ENCODE data around the gene MEIS3.

The MEIS3 gene

GRCh38 chr19:47459477-47459876 lies 40.1 kb upstream of the MEIS3 start:
- no peak overlapping the region for H2AK5ac ChIP-seq (ENCODE audit: low read length)
- no peak overlapping the region for H3K18ac ChIP-seq (ENCODE audit: low read length)
- H3K56ac ChIP-seq (ENCODE audit: low read length): no peak overlapping the region
- no peak for DNase-seq
- no peak overlapping the region for H3K9ac ChIP-seq (ENCODE audit: low read length)
- no peak overlapping the region for H4K5ac ChIP-seq (ENCODE audit: low read length)
- peaks cover 14% of the 10 kb centered on the region for H3K27me3 ChIP-seq (ENCODE audit: insufficient read depth, low read length, poor library complexity)
- H3K79me2 ChIP-seq (ENCODE audit: control insufficient read depth, insufficient read depth, low read length): no peaks in the 10 kb centered on the region
- H3K27ac ChIP-seq (ENCODE audit: low read depth, low read length): no peak overlapping the region
- no peaks in the 10 kb centered on the region for H3K79me1 ChIP-seq (ENCODE audit: low read length)
- no peak overlapping the region for H2BK15ac ChIP-seq (replicated peaks; ENCODE audit: low read depth)
- H3K4me2 ChIP-seq (ENCODE audit: low read length): no peak overlapping the region
- no peak overlapping the region for H3K4me3 ChIP-seq (ENCODE audit: low read length)
- no peak overlapping the region for H3K23ac ChIP-seq (ENCODE audit: low read length)
- no peaks in the 10 kb centered on the region for H3K4me1 ChIP-seq (ENCODE audit: control insufficient read depth, low read depth, low read length)
- no peaks in the 10 kb centered on the region for H3K36me3 ChIP-seq (ENCODE audit: control insufficient read depth, insufficient read depth, low read length)
- H4K8ac ChIP-seq (ENCODE audit: low read depth, low read length): no peak overlapping the region
- WGBS (ENCODE audit: extremely low coverage, insufficient coverage, low lambda C conversion rate): no CpG with 5 or more reads among the region's 14 CpGs
- no peak overlapping the region for H3K4ac ChIP-seq (ENCODE audit: low read depth, low read length)
- no peak overlapping the region for H2BK5ac ChIP-seq (ENCODE audit: low read length)
- no peak overlapping the region for H2BK120ac ChIP-seq (ENCODE audit: low read depth, low read length)

GRCh38 chr19:47458672-47459071 lies 39.3 kb upstream of the MEIS3 start:
- no peak overlapping the region for H2BK120ac ChIP-seq (ENCODE audit: low read depth, low read length)
- no peak overlapping the region for H4K5ac ChIP-seq (ENCODE audit: low read length)
- H2BK15ac ChIP-seq (replicated peaks; ENCODE audit: low read depth): no peak overlapping the region
- peaks cover 14% of the 10 kb centered on the region for H3K27me3 ChIP-seq (ENCODE audit: insufficient read depth, low read length, poor library complexity)
- H3K4me3 ChIP-seq (ENCODE audit: low read length): no peak overlapping the region
- no peak overlapping the region for H3K27ac ChIP-seq (ENCODE audit: low read depth, low read length)
- H3K4ac ChIP-seq (ENCODE audit: low read depth, low read length): no peak overlapping the region
- no peaks in the 10 kb centered on the region for H3K79me1 ChIP-seq (ENCODE audit: low read length)
- H3K4me2 ChIP-seq (ENCODE audit: low read length): no peak overlapping the region
- H2BK5ac ChIP-seq (ENCODE audit: low read length): no peak overlapping the region
- H3K9ac ChIP-seq (ENCODE audit: low read length): no peak overlapping the region
- no peak overlapping the region for H3K56ac ChIP-seq (ENCODE audit: low read length)
- no peaks in the 10 kb centered on the region for H3K36me3 ChIP-seq (ENCODE audit: control insufficient read depth, insufficient read depth, low read length)
- no peak for DNase-seq
- no peak overlapping the region for H4K8ac ChIP-seq (ENCODE audit: low read depth, low read length)
- no CpG with 5 or more reads among the region's 5 CpGs for WGBS (ENCODE audit: extremely low coverage, insufficient coverage, low lambda C conversion rate)
- no peak overlapping the region for H3K18ac ChIP-seq (ENCODE audit: low read length)
- H3K79me2 ChIP-seq (ENCODE audit: control insufficient read depth, insufficient read depth, low read length): no peaks in the 10 kb centered on the region
- H2AK5ac ChIP-seq (ENCODE audit: low read length): no peak overlapping the region
- H3K23ac ChIP-seq (ENCODE audit: low read length): no peak overlapping the region
- H3K4me1 ChIP-seq (ENCODE audit: control insufficient read depth, low read depth, low read length): no peaks in the 10 kb centered on the region

- Histone ChIP-seq H3K27ac (ENCODE audit: low read depth, low read length) (no peak overlapping the region), H2BK5ac (ENCODE audit: low read length) (no peak overlapping the region), H3K4me3 (ENCODE audit: low read length) (no peak overlapping the region), H2AK5ac (ENCODE audit: low read length) (no peak overlapping the region), H4K5ac (ENCODE audit: low read length) (no peak overlapping the region), H2BK15ac (replicated peaks; ENCODE audit: low read depth) (no peak overlapping the region), H3K18ac (ENCODE audit: low read length) (no peak overlapping the region), H4K8ac (ENCODE audit: low read depth, low read length) (no peak overlapping the region), H3K4me2 (ENCODE audit: low read length) (no peak overlapping the region), H3K4me1 (ENCODE audit: control insufficient read depth, low read depth, low read length) (no peaks in the 10 kb centered on the region), H3K79me2 (ENCODE audit: control insufficient read depth, insufficient read depth, low read length) (no peaks in the 10 kb centered on the region), H3K56ac (ENCODE audit: low read length) (no peak overlapping the region), H3K79me1 (ENCODE audit: low read length) (no peaks in the 10 kb centered on the region), H3K27me3 (ENCODE audit: insufficient read depth, low read length, poor library complexity) (peaks cover 14% of the 10 kb centered on the region), H3K23ac (ENCODE audit: low read length) (peak overlapping the region; percentile 66), H2BK120ac (ENCODE audit: low read depth, low read length) (no peak overlapping the region), H3K4ac (ENCODE audit: low read depth, low read length) (no peak overlapping the region), H3K36me3 (ENCODE audit: control insufficient read depth, insufficient read depth, low read length) (no peaks in the 10 kb centered on the region), H3K9ac (ENCODE audit: low read length) (no peak overlapping the region)
- no CpG with 5 or more reads among the region's 77 CpGs for WGBS (ENCODE audit: extremely low coverage, insufficient coverage, low lambda C conversion rate)
- no peak for DNase-seq
These were observed 37.6 kb upstream of the MEIS3 start for GRCh38 chr19:47456721-47457474.

GRCh38 chr19:47450478-47450877 lies 31.2 kb upstream of the MEIS3 start:
- no peaks in the 10 kb centered on the region for H3K4me1 ChIP-seq (ENCODE audit: control insufficient read depth, low read depth, low read length)
- no peak overlapping the region for H3K4ac ChIP-seq (ENCODE audit: low read depth, low read length)
- peaks cover 9% of the 10 kb centered on the region for H3K27me3 ChIP-seq (ENCODE audit: insufficient read depth, low read length, poor library complexity)
- H2BK5ac ChIP-seq (ENCODE audit: low read length): no peak overlapping the region
- H3K4me2 ChIP-seq (ENCODE audit: low read length): no peak overlapping the region
- no peaks in the 10 kb centered on the region for H3K79me2 ChIP-seq (ENCODE audit: control insufficient read depth, insufficient read depth, low read length)
- DNase-seq: no peak
- H3K27ac ChIP-seq (ENCODE audit: low read depth, low read length): no peak overlapping the region
- H3K36me3 ChIP-seq (ENCODE audit: control insufficient read depth, insufficient read depth, low read length): no peaks in the 10 kb centered on the region
- no peak overlapping the region for H3K4me3 ChIP-seq (ENCODE audit: low read length)
- no peak overlapping the region for H3K18ac ChIP-seq (ENCODE audit: low read length)
- no peak overlapping the region for H4K5ac ChIP-seq (ENCODE audit: low read length)
- no peak overlapping the region for H3K23ac ChIP-seq (ENCODE audit: low read length)
- no peak overlapping the region for H3K56ac ChIP-seq (ENCODE audit: low read length)
- WGBS (ENCODE audit: extremely low coverage, insufficient coverage, low lambda C conversion rate): no CpG with 5 or more reads among the region's 7 CpGs
- no peak overlapping the region for H4K8ac ChIP-seq (ENCODE audit: low read depth, low read length)
- H2AK5ac ChIP-seq (ENCODE audit: low read length): no peak overlapping the region
- H2BK15ac ChIP-seq (replicated peaks; ENCODE audit: low read depth): no peak overlapping the region
- no peak overlapping the region for H2BK120ac ChIP-seq (ENCODE audit: low read depth, low read length)
- no peaks in the 10 kb centered on the region for H3K79me1 ChIP-seq (ENCODE audit: low read length)
- H3K9ac ChIP-seq (ENCODE audit: low read length): no peak overlapping the region

GRCh38 chr19:47448360-47448727 lies 29.0 kb upstream of the MEIS3 start:
- H3K27me3 ChIP-seq (ENCODE audit: insufficient read depth, low read length, poor library complexity): peaks cover 9% of the 10 kb centered on the region
- H2BK120ac ChIP-seq (ENCODE audit: low read depth, low read length): no peak overlapping the region
- no peaks in the 10 kb centered on the region for H3K79me2 ChIP-seq (ENCODE audit: control insufficient read depth, insufficient read depth, low read length)
- H3K4me2 ChIP-seq (ENCODE audit: low read length): no peak overlapping the region
- H4K8ac ChIP-seq (ENCODE audit: low read depth, low read length): no peak overlapping the region
- H2BK15ac ChIP-seq (replicated peaks; ENCODE audit: low read depth): no peak overlapping the region
- H3K4me1 ChIP-seq (ENCODE audit: control insufficient read depth, low read depth, low read length): no peaks in the 10 kb centered on the region
- H3K27ac ChIP-seq (ENCODE audit: low read depth, low read length): no peak overlapping the region
- H4K5ac ChIP-seq (ENCODE audit: low read length): no peak overlapping the region
- no peaks in the 10 kb centered on the region for H3K36me3 ChIP-seq (ENCODE audit: control insufficient read depth, insufficient read depth, low read length)
- DNase-seq: no peak
- no peak overlapping the region for H3K18ac ChIP-seq (ENCODE audit: low read length)
- H3K23ac ChIP-seq (ENCODE audit: low read length): no peak overlapping the region
- no peak overlapping the region for H2AK5ac ChIP-seq (ENCODE audit: low read length)
- WGBS (ENCODE audit: extremely low coverage, insufficient coverage, low lambda C conversion rate): no CpG with 5 or more reads among the region's 9 CpGs
- no peaks in the 10 kb centered on the region for H3K79me1 ChIP-seq (ENCODE audit: low read length)
- H2BK5ac ChIP-seq (ENCODE audit: low read length): no peak overlapping the region
- no peak overlapping the region for H3K9ac ChIP-seq (ENCODE audit: low read length)
- H3K56ac ChIP-seq (ENCODE audit: low read length): no peak overlapping the region
- no peak overlapping the region for H3K4me3 ChIP-seq (ENCODE audit: low read length)
- no peak overlapping the region for H3K4ac ChIP-seq (ENCODE audit: low read depth, low read length)

Measured in mesendoderm (in vitro differentiated cells).